HEK293 (cell line): ENCODE measurements around the gene MLLT3.

ENCODE experiments used
- CTCF ChIA-PET: fragments of 350-600 bp; formaldehyde crosslinking; extraction: SDS; loops from one replicate; lab custom pipeline; 2021; ENCODE audit warnings: antibody characterized with exemption; lab: Yijun Ruan, JAX
- POLR2A ChIA-PET: fragments of 300-600 bp; formaldehyde crosslinking; extraction: SDS; loops from one replicate; lab custom pipeline; 2020; ENCODE audit warnings: antibody characterized with exemption, inconsistent platforms; lab: Yijun Ruan, JAX
- H3K27ac ChIP-seq: fragments of 200-500 bp; sonication (Bioruptor generic); 2 replicates; pipeline ENCODE4 v1.5.1; 2014; ENCODE audit warnings: low read depth, low read length, control low read depth, inconsistent platforms; ENCODE audit errors: extremely low read depth
- H3K36me3 ChIP-seq, 2 experiments: fragments of 200-500 bp in 1 of 2; sonication (Bioruptor generic) in 1 of 2; 1 replicate in 1 of 2; 2 replicates in 1 of 2; pipeline ENCODE4 v1.5.1; 2014 to 2017; ENCODE audit warnings: inconsistent platforms in 2 of 2, low read length in 2 of 2; ENCODE audit not compliant: control insufficient read depth in 2 of 2, insufficient read depth in 1 of 2
- H3K4me1 ChIP-seq: fragments of 200-500 bp; sonication (Bioruptor generic); 2 replicates; pipeline ENCODE4 v1.5.1; 2014; ENCODE audit warnings: mild to moderate bottlenecking, low read length, inconsistent platforms; ENCODE audit not compliant: control insufficient read depth, insufficient read depth
- H3K4me3 ChIP-seq: 2 replicates; pipeline ENCODE4 v1.5.1; 2011; ENCODE audit warnings: low read depth, mild to moderate bottlenecking, control low read depth, low read length, moderate library complexity
- H3K9me3 ChIP-seq: fragments of 200-500 bp; sonication (Bioruptor generic); 2 replicates; pipeline ENCODE4 v1.5.1; 2014; ENCODE audit warnings: low read depth, low read length, inconsistent platforms; ENCODE audit not compliant: control insufficient read depth, insufficient read depth
- PRDM1 ChIP-seq: fragments of 450-650 bp; formaldehyde crosslinking; IDR thresholded peaks from 2 replicates; pipeline ENCODE4; 2016; ENCODE audit warnings: missing biosample characterization, missing genetic modification characterization
- REST ChIP-seq: fragments of 450-650 bp; formaldehyde crosslinking; IDR thresholded peaks from 2 replicates; pipeline ENCODE4 v1.5.1; 2016; ENCODE audit warnings: missing biosample characterization, missing genetic modification characterization
- SCRT2 ChIP-seq: fragments of 450-650 bp; formaldehyde crosslinking; IDR thresholded peaks from 2 replicates; pipeline ENCODE4 v1.5.1; 2016; ENCODE audit warnings: missing biosample characterization, missing genetic modification characterization
- ZBTB44 ChIP-seq: fragments of 450-650 bp; IDR thresholded peaks from 2 replicates; pipeline ENCODE4 v1.5.1; 2018; ENCODE audit warnings: missing biosample characterization, mild to moderate bottlenecking, missing genetic modification characterization
- ZNF155 ChIP-seq: fragments of 450-650 bp; formaldehyde crosslinking; IDR thresholded peaks from 2 replicates; pipeline ENCODE4 v1.5.1; 2016; ENCODE audit warnings: missing biosample characterization, missing genetic modification characterization
- ZNF292 ChIP-seq: fragments of 450-650 bp; formaldehyde crosslinking; IDR thresholded peaks from 2 replicates; pipeline ENCODE4 v1.5.1; 2016; ENCODE audit warnings: low read depth, missing biosample characterization, missing genetic modification characterization, borderline replicate concordance
- ZNF398 ChIP-seq: fragments of 450-650 bp; formaldehyde crosslinking; IDR thresholded peaks from 2 replicates; pipeline ENCODE4 v1.5.1; 2017; ENCODE audit warnings: missing biosample characterization, missing genetic modification characterization
- ZNF571 ChIP-seq: fragments of 450-650 bp; formaldehyde crosslinking; IDR thresholded peaks from 2 replicates; pipeline ENCODE4 v1.5.0; 2017; ENCODE audit warnings: missing biosample characterization, missing genetic modification characterization
- ZNF791 ChIP-seq: fragments of 450-650 bp; formaldehyde crosslinking; IDR thresholded peaks from 2 replicates; pipeline ENCODE4 v1.5.1; 2016; ENCODE audit warnings: missing biosample characterization, missing genetic modification characterization
- ZNF843 ChIP-seq: fragments of 450-650 bp; formaldehyde crosslinking; IDR thresholded peaks from 2 replicates; pipeline ENCODE4 v1.5.1; 2016; ENCODE audit warnings: missing biosample characterization, missing genetic modification characterization
- ZSCAN23 ChIP-seq: fragments of 450-650 bp; formaldehyde crosslinking; IDR thresholded peaks from 2 replicates; pipeline ENCODE4 v1.5.1; 2016; ENCODE audit warnings: missing biosample characterization, missing genetic modification characterization
- TF ChIP-seq, protein P1 (sequence below): sonication (generic); formaldehyde crosslinking; IDR thresholded peaks from 2 replicates; pipeline ENCODE4 v1.8.1; 2022; ENCODE audit warnings: mild to moderate bottlenecking, moderate library complexity, missing genetic modification reagents
- TF ChIP-seq, protein P2 (sequence below): fragments of 450-650 bp; formaldehyde crosslinking; optimal IDR thresholded peaks from 2 replicates; pipeline ENCODE3; 2016; ENCODE audit warnings: missing biosample characterization, mild to moderate bottlenecking, missing genetic modification characterization

Gene MLLT3

DNA sequence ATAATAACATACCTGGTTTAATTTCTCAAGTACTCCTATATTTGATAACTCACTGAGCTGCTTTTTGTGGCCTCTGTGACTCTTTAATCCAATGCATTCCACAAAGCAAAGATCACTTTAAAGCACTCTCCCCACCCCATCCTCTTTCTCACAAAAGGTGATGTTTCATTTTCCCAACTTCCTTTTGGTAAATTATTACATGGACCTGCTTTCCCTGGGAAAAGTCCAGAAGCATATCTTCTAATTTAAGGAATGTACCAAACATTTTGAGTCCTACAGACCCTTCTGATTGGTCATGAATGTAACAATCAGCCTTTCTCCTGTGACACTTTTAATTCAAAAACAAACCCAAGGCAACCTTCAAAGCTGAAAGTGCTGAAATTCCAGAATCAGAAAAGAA is 71.1 kb downstream of the MLLT3 start:
- CTCF ChIA-PET, result interaction anchor here (1.1 kb wide), 1 partner anchor 125 kb away, joined by 3 read pairs; no protein-coding TSS in a partner anchor
- Histone ChIP-seq H3K36me3 (no peaks in the 10 kb centered on the region), H3K4me3 (no peak overlapping the region), H3K9me3 (no peaks in the 10 kb centered on the region), H3K4me1 (peaks cover 28% of the 10 kb centered on the region)
- POLR2A ChIA-PET, result interaction anchor here (1.4 kb wide), 1 partner anchor 71 kb away, joined by 11 read pairs; the partner anchor contains the start of gene MLLT3
- peak; percentile 80 for TF ChIP-seq PRDM1 (tag by site-specific recombination)
- TF ChIP-seq SCRT2, result no peak
- TF ChIP-seq, protein P1, sequence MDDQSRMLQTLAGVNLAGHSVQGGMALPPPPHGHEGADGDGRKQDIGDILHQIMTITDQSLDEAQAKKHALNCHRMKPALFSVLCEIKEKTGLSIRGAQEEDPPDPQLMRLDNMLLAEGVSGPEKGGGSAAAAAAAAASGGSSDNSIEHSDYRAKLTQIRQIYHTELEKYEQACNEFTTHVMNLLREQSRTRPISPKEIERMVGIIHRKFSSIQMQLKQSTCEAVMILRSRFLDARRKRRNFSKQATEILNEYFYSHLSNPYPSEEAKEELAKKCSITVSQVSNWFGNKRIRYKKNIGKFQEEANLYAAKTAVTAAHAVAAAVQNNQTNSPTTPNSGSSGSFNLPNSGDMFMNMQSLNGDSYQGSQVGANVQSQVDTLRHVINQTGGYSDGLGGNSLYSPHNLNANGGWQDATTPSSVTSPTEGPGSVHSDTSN, result no peak
- TF ChIP-seq, all 188 proteins: peak for 1
- no peak overlapping the region for H3K27ac ChIP-seq

DNA sequence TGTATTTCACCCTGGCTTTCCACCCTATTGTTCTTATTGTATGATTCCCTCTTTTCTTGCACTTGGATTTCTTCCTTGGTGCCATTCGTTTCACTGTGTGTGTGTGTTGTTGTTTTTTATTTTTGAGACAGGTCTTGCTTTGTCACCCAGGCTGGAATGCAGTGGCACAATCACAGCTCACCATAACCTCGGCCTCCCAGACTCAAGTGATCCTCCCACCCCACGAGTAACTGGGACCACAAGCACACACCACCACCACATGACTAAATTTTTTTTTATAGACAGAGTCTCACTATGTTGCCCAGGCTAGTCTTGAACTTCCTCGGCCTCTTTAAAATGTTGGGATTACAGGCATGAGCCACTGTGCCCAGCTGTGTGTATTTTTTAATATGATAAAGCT is 72.0 kb downstream of the MLLT3 start:
- no peaks in the 10 kb centered on the region for H3K9me3 ChIP-seq
- no peaks in the 10 kb centered on the region for H3K36me3 ChIP-seq
- no peak overlapping the region for H3K4me3 ChIP-seq
- no peak overlapping the region for H3K27ac ChIP-seq
- TF ChIP-seq ZNF292 (tag by site-specific recombination) (no peak), ZNF398 (tag by site-specific recombination) (no peak), ZNF155 (tag by site-specific recombination) (no peak), ZSCAN23 (no peak), PRDM1 (tag by site-specific recombination) (no peak), ZNF791 (tag by site-specific recombination) (no peak), ZBTB44 (no peak), ZNF843 (tag by site-specific recombination) (no peak), ZNF571 (no peak), REST (tag by site-specific recombination) (no peak)
- TF ChIP-seq, protein P2, sequence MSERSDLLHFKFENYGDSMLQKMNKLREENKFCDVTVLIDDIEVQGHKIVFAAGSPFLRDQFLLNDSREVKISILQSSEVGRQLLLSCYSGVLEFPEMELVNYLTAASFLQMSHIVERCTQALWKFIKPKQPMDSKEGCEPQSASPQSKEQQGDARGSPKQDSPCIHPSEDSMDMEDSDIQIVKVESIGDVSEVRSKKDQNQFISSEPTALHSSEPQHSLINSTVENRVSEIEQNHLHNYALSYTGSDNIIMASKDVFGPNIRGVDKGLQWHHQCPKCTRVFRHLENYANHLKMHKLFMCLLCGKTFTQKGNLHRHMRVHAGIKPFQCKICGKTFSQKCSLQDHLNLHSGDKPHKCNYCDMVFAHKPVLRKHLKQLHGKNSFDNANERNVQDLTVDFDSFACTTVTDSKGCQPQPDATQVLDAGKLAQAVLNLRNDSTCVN, result no peak
- CTCF ChIA-PET, result interaction anchor here (1.1 kb wide), 1 partner anchor 126 kb away, joined by 3 read pairs; no protein-coding TSS in a partner anchor
- peaks cover 28% of the 10 kb centered on the region for H3K4me1 ChIP-seq
- POLR2A ChIA-PET, result interaction anchor here (1.4 kb wide), 1 partner anchor 72 kb away, joined by 11 read pairs; the partner anchor contains the start of gene MLLT3
